Measurements from ENCODE around the gene CCDC158.

The CCDC158 gene

DNA sequence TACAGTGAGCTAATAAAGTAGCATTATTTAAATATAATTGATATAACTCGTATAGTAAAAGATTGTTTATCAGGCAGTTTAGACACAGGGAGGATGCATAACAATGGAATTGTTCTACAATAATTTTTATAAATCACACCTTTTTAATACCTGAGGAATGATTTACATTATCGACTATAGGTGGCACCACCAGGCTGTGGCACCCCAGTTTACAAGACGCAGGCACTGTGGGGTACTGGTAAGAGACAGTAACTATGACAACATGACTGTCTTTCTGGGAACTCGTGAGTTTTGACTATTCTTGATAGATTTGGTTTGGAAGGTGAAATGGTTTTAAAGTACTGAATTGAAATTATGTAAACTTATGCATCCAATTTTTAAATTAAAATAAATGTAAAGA lies 141.5 kb downstream of the CCDC158 start:
- peak; percentile 68 for TF ChIP-seq RAD21 (IDR thresholded peaks at IDR 0.05; ENCODE audit: low read depth)
- TF ChIP-seq YY1 (IDR thresholded peaks at IDR 0.05; ENCODE audit: low read depth), result no peak

DNA sequence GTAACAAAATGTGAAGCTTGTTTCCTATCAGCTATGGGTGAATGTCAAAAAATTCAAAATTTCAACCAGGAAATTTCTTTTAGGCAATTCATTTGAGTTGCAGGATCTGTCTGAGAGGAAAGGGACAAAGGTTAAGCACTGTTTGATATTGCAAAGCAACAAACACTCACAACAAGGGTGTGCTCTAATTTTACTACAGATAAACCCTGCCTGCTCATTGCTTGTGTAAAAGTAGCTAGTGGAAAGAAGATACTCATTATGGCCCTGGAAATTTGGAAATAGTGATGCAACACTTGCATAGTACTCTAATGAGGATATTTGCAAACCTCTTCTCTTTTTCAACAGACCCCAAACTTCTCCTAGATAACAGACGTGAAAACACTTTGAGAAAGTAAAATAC lies 142.4 kb downstream of the CCDC158 start:
- no peak for TF ChIP-seq CEBPB (IDR thresholded peaks at IDR 0.05)
- TF ChIP-seq, protein P1, sequence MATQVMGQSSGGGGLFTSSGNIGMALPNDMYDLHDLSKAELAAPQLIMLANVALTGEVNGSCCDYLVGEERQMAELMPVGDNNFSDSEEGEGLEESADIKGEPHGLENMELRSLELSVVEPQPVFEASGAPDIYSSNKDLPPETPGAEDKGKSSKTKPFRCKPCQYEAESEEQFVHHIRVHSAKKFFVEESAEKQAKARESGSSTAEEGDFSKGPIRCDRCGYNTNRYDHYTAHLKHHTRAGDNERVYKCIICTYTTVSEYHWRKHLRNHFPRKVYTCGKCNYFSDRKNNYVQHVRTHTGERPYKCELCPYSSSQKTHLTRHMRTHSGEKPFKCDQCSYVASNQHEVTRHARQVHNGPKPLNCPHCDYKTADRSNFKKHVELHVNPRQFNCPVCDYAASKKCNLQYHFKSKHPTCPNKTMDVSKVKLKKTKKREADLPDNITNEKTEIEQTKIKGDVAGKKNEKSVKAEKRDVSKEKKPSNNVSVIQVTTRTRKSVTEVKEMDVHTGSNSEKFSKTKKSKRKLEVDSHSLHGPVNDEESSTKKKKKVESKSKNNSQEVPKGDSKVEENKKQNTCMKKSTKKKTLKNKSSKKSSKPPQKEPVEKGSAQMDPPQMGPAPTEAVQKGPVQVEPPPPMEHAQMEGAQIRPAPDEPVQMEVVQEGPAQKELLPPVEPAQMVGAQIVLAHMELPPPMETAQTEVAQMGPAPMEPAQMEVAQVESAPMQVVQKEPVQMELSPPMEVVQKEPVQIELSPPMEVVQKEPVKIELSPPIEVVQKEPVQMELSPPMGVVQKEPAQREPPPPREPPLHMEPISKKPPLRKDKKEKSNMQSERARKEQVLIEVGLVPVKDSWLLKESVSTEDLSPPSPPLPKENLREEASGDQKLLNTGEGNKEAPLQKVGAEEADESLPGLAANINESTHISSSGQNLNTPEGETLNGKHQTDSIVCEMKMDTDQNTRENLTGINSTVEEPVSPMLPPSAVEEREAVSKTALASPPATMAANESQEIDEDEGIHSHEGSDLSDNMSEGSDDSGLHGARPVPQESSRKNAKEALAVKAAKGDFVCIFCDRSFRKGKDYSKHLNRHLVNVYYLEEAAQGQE (IDR thresholded peaks at IDR 0.05; ENCODE audit: low read depth), result no peak
- TF ChIP-seq YY1 (IDR thresholded peaks at IDR 0.05; ENCODE audit: low read depth), result no peak
- TF ChIP-seq NFIC (IDR thresholded peaks at IDR 0.05), result no peak
- TF ChIP-seq, protein P2, sequence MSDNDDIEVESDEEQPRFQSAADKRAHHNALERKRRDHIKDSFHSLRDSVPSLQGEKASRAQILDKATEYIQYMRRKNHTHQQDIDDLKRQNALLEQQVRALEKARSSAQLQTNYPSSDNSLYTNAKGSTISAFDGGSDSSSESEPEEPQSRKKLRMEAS (IDR thresholded peaks at IDR 0.05), result no peak
- TF ChIP-seq RAD21 (IDR thresholded peaks at IDR 0.05; ENCODE audit: low read depth), result no peak
- no peak for TF ChIP-seq TCF12 (IDR thresholded peaks at IDR 0.05; ENCODE audit: low read depth)
- no peak for TF ChIP-seq ZBTB7A (IDR thresholded peaks at IDR 0.05; ENCODE audit: low read depth)
- no peak for TF ChIP-seq TEAD4 (IDR thresholded peaks at IDR 0.05)
- TF ChIP-seq TAF1 (IDR thresholded peaks at IDR 0.05; ENCODE audit: low read depth), result no peak
- TF ChIP-seq, protein P3, sequence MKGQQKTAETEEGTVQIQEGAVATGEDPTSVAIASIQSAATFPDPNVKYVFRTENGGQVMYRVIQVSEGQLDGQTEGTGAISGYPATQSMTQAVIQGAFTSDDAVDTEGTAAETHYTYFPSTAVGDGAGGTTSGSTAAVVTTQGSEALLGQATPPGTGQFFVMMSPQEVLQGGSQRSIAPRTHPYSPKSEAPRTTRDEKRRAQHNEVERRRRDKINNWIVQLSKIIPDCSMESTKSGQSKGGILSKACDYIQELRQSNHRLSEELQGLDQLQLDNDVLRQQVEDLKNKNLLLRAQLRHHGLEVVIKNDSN (IDR thresholded peaks at IDR 0.05), result no peak
- TF ChIP-seq EGR1 (IDR thresholded peaks at IDR 0.05), result no peak
- no peak for TF ChIP-seq FOXM1 (IDR thresholded peaks at IDR 0.05; ENCODE audit: borderline replicate concordance, low read depth)

DNA sequence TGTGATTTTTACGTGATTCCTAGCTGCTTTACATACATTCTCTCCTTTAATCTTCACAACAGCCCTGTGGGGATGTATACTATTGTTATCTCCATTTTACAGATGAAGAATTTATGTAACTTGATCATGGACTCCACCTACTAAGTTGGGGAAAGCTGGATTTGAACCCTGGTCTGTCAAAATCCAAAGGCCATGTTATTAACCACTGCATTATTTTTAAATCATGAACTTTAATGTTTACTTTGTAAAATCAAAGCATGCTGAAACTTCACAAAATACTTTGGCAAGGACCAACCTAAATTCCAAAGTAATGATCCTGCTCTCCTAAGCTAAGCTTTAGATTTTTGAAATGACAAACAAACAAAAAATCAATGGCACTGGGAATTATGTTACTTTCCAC lies 143.3 kb downstream of the CCDC158 start:
- TF ChIP-seq CREB1 (IDR thresholded peaks at IDR 0.05; ENCODE audit: low read depth), result no peak
- no peak for TF ChIP-seq YY1 (IDR thresholded peaks at IDR 0.05; ENCODE audit: low read depth)
- no peak for TF ChIP-seq EGR1 (IDR thresholded peaks at IDR 0.05)
- TF ChIP-seq, protein P3 (IDR thresholded peaks at IDR 0.05), result no peak
- TF ChIP-seq RAD21 (IDR thresholded peaks at IDR 0.05; ENCODE audit: low read depth), result no peak
- no peak for TF ChIP-seq EP300 (IDR thresholded peaks at IDR 0.05; ENCODE audit: borderline replicate concordance)
- TF ChIP-seq, protein P2 (IDR thresholded peaks at IDR 0.05), result no peak

DNA sequence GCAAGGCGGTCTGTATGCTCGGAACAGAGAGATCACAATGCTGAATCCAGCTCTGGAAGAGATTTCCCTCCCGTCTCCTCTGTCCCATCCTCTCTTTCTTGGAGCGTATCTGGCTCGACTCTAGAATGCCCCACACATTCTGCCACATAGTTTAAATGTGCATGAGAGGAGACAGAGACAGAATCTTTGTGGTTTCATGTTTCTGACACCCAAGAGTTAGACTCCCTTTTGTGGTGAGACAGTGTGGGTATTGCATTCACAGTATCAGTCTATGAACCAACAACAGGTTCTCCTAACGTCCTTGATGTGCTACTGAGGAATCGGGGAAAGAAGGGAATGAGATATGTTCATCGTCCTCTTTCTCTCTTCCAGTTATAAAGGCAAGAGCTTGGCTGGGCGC lies 144.1 kb downstream of the CCDC158 start:
- no peak for TF ChIP-seq FOXM1 (IDR thresholded peaks at IDR 0.05; ENCODE audit: borderline replicate concordance, low read depth)
- TF ChIP-seq YY1 (IDR thresholded peaks at IDR 0.05; ENCODE audit: low read depth), result no peak
- no peak for TF ChIP-seq EP300 (IDR thresholded peaks at IDR 0.05; ENCODE audit: borderline replicate concordance)
- TF ChIP-seq NFIC (IDR thresholded peaks at IDR 0.05), result no peak
- TF ChIP-seq RAD21 (IDR thresholded peaks at IDR 0.05; ENCODE audit: low read depth), result no peak

DNA sequence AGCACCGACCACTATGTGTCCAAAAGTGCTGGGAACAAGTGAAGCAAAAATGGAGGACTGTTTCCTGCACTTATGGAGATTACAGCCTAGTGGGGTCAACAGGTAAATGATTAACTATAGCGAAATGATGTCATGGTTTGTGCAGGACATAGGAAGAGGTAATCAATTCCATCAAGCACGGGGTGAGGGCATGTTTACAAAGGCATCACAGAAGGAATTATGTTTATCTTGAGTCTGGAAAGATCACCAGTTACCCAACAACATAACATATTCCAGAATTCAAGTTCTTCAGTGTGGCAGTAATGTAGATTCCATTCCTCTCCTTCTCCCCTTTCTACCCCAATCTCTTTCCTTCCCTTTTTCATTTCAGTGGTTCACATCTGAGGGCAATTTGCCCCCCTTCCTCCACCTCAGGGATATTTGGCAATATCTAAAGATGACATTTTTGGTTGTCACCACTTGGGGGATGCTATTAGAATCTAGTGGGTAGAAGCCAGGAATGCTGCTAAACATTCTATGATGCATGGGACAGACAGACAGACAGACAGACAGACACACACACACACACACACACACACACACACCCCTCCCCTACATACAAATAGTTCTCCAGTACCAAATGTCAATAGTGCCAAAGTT lies 145.3 kb downstream of the CCDC158 start:
- TF ChIP-seq NFIC (IDR thresholded peaks at IDR 0.05), result no peak
- TF ChIP-seq YY1 (IDR thresholded peaks at IDR 0.05; ENCODE audit: low read depth), result no peak
- no peak for TF ChIP-seq EGR1 (IDR thresholded peaks at IDR 0.05)
- no peak for TF ChIP-seq RAD21 (IDR thresholded peaks at IDR 0.05; ENCODE audit: low read depth)
- TF ChIP-seq CREB1 (IDR thresholded peaks at IDR 0.05; ENCODE audit: low read depth), result no peak
- TF ChIP-seq EP300 (IDR thresholded peaks at IDR 0.05; ENCODE audit: borderline replicate concordance), result no peak
- no peak for TF ChIP-seq TAF1 (IDR thresholded peaks at IDR 0.05; ENCODE audit: low read depth)
- no peak for TF ChIP-seq TEAD4 (IDR thresholded peaks at IDR 0.05)
- TF ChIP-seq CEBPB (IDR thresholded peaks at IDR 0.05), result no peak
- no peak for TF ChIP-seq FOXM1 (IDR thresholded peaks at IDR 0.05; ENCODE audit: borderline replicate concordance, low read depth)

DNA sequence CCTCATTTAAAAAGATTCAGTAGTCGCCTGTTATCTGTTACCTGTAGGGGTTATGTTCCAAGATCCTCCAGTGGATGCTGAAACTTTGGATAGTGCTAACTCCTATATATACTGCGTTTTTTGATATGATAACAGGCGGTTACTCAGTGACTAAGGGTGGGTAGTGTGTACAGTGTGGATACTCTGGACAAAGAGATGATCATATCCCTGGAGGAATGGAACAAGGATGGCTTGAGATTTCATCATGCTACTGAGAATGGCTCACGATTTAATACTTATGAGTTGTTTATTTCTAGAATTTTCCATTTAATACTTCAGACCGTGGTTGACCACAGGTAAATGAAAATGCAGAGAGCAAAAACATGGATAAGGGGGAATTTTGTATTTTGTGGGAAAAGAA lies 147.9 kb downstream of the CCDC158 start:
- TF ChIP-seq YY1 (IDR thresholded peaks at IDR 0.05; ENCODE audit: low read depth) (no peak), CEBPB (IDR thresholded peaks at IDR 0.05) (no peak), FOXM1 (IDR thresholded peaks at IDR 0.05; ENCODE audit: borderline replicate concordance, low read depth) (no peak), TAF1 (IDR thresholded peaks at IDR 0.05; ENCODE audit: low read depth) (no peak), ZBTB7A (IDR thresholded peaks at IDR 0.05; ENCODE audit: low read depth) (no peak), NFIC (IDR thresholded peaks at IDR 0.05) (no peak), EGR1 (IDR thresholded peaks at IDR 0.05) (no peak), TCF12 (IDR thresholded peaks at IDR 0.05; ENCODE audit: low read depth) (no peak), EP300 (IDR thresholded peaks at IDR 0.05; ENCODE audit: borderline replicate concordance) (no peak), CREB1 (IDR thresholded peaks at IDR 0.05; ENCODE audit: low read depth) (no peak), RAD21 (IDR thresholded peaks at IDR 0.05; ENCODE audit: low read depth) (no peak), TEAD4 (IDR thresholded peaks at IDR 0.05) (no peak)
- TF ChIP-seq, protein P2 (IDR thresholded peaks at IDR 0.05), result no peak
- TF ChIP-seq, protein P3 (IDR thresholded peaks at IDR 0.05), result no peak
- TF ChIP-seq, protein P1 (IDR thresholded peaks at IDR 0.05; ENCODE audit: low read depth), result no peak
